ENCODE data around the gene PNPLA8.

The PNPLA8 gene

GRCh38 chr7:108529341-108529740 lies 3.4 kb upstream of the PNPLA8 start (continued):
- no peak for TF ChIP-seq ZNF518A (tag by site-specific recombination; conservative IDR thresholded peaks at IDR 0.05; ENCODE audit: low read depth)
- no peak for TF ChIP-seq ZNF350 (tag by site-specific recombination; IDR thresholded peaks at IDR 0.05)

GRCh38 chr7:108528183-108528712 lies 2.3 kb upstream of the PNPLA8 start:
- CTCF ChIA-PET: no interaction called here
- Histone ChIP-seq H3K9me3 (ENCODE audit: control insufficient read depth, insufficient read depth, low read depth, low read length) (no peaks in the 10 kb centered on the region), H3K4me3 (ENCODE audit: low read depth, low read length) (no peak overlapping the region), H3K27ac (ENCODE audit: extremely low read depth, low read depth, low read length) (no peak overlapping the region), H3K36me3 (ENCODE audit: control insufficient read depth in 2 of 2, insufficient read depth in 1 of 2, low read length in 2 of 2) (no peaks in the 10 kb centered on the region), H3K4me1 (ENCODE audit: control insufficient read depth, insufficient read depth, low read length) (peaks cover 2% of the 10 kb centered on the region; the same call in 1 of the 2 replicates)
- POLR2A ChIA-PET: interaction anchor here (1.2 kb wide), 1 partner anchor 16 kb away, joined by 3 read pairs; no protein-coding TSS in a partner anchor
- no peak for TF ChIP-seq ZNF24 (tag by site-specific recombination; IDR thresholded peaks at IDR 0.05)
- TF ChIP-seq ZNF488 (tag by site-specific recombination; IDR thresholded peaks at IDR 0.05): no peak
- TF ChIP-seq PRDM1 (tag by site-specific recombination; IDR thresholded peaks at IDR 0.05): peak; percentile 70
- TF ChIP-seq ZNF169 (tag by site-specific recombination; IDR thresholded peaks at IDR 0.05): no peak
- no peak for TF ChIP-seq KLF16 (tag by site-specific recombination; IDR thresholded peaks at IDR 0.05)

- no peak for TF ChIP-seq GLI4 (tag by site-specific recombination; IDR thresholded peaks at IDR 0.05)
- TF ChIP-seq ZNF426 (tag by site-specific recombination; IDR thresholded peaks at IDR 0.05): no peak
- no peak for TF ChIP-seq ZSCAN18 (tag by site-specific recombination; IDR thresholded peaks at IDR 0.05)
- TF ChIP-seq ZNF404 (tag by site-specific recombination; IDR thresholded peaks at IDR 0.05): no peak
- no peak for TF ChIP-seq ZNF555 (tag by site-specific recombination; conservative IDR thresholded peaks at IDR 0.05)
- TF ChIP-seq BCL11B (tag by site-specific recombination; IDR thresholded peaks at IDR 0.05; ENCODE audit: low read depth): no peak
- TF ChIP-seq ZNF560 (tag by site-specific recombination; IDR thresholded peaks at IDR 0.05; ENCODE audit: borderline replicate concordance): no peak
- no peak for TF ChIP-seq ZNF23 (tag by site-specific recombination; IDR thresholded peaks at IDR 0.05; ENCODE audit: borderline replicate concordance)
- TF ChIP-seq ZNF449 (tag by site-specific recombination; IDR thresholded peaks at IDR 0.05): no peak
- Histone ChIP-seq H3K4me1 (ENCODE audit: control insufficient read depth, insufficient read depth, low read length) (peaks cover 2% of the 10 kb centered on the region; the same call in 1 of the 2 replicates), H3K9me3 (ENCODE audit: control insufficient read depth, insufficient read depth, low read depth, low read length) (no peaks in the 10 kb centered on the region), H3K36me3 (ENCODE audit: control insufficient read depth in 2 of 2, insufficient read depth in 1 of 2, low read length in 2 of 2) (no peaks in the 10 kb centered on the region), H3K4me3 (ENCODE audit: low read depth, low read length) (peak overlapping the region; percentile 96), H3K27ac (ENCODE audit: extremely low read depth, low read depth, low read length) (peak overlapping the region; percentile 54)
- POLR2A ChIA-PET: interaction anchor here (1.6 to 2.9 kb wide), 3 partner anchors 17 to 43 kb away, joined by 5 to 42 read pairs (median 5); partner anchors contain the start of genes DNAJB9 and THAP5
- CTCF ChIA-PET: interaction anchor here (0.6 to 1.2 kb wide), 4 partner anchors 10 to 44 kb away, joined by 3 to 6 read pairs (median 4); partner anchors contain the start of genes DNAJB9 and THAP5
These were observed 758 bp upstream of the PNPLA8 start for GRCh38 chr7:108526768-108527017.

All from HEK293 (cell line).